K562 (cell line): Measurements from ENCODE around the gene IL12RB1. TPM values are rescaled to one million over a fixed set of nuclear protein-coding genes. Genes with fewer than 3 reads are reported as not detected.

ENCODE experiments used
- ASH1L ChIP-seq: fragments of 450-650 bp; IDR thresholded peaks from 2 replicates; pipeline ENCODE4 v1.6.1; 2018; ENCODE audit warnings: borderline replicate concordance, mild to moderate bottlenecking, low read depth; ENCODE audit not compliant: partially characterized antibody
- E2F8 ChIP-seq: fragments of 450-650 bp; IDR thresholded peaks from 2 replicates; pipeline ENCODE4 v1.7.1; 2018; ENCODE audit warnings: mild to moderate bottlenecking, low read depth; ENCODE audit not compliant: partially characterized antibody
- ELK3 ChIP-seq: fragments of 450-650 bp; formaldehyde crosslinking; IDR thresholded peaks from 2 replicates; pipeline ENCODE4 v1.4.0; 2020; ENCODE audit warnings: mild to moderate bottlenecking
- HEY1 ChIP-seq: fragments of 250-450 bp; sonication (Bioruptor Pico); IDR thresholded peaks from 2 replicates; pipeline ENCODE4 v1.5.0; 2020; ENCODE audit warnings: mild to moderate bottlenecking, moderate library complexity, borderline replicate concordance
- HINFP ChIP-seq: fragments of 450-650 bp; conservative IDR thresholded peaks from 2 replicates; pipeline ENCODE4 v1.6.1; 2016; ENCODE audit warnings: missing genetic modification characterization, low read depth, mild to moderate bottlenecking, control low read depth, missing compliant biosample characterization
- MAZ ChIP-seq, 2 experiments: fragments of 450-650 bp in 1 of 2; sonication (generic) in 1 of 2; formaldehyde crosslinking; IDR thresholded peaks in 1 of 2; conservative IDR thresholded peaks in 1 of 2; 2 replicates each; pipeline versions ENCODE4 v1.4.0 to v1.5.0; 2020; ENCODE audit warnings: mild to moderate bottlenecking in 1 of 2, missing genetic modification reagents in 1 of 2
- MNT ChIP-seq, 2 experiments: fragments of 450-650 bp; conservative IDR thresholded peaks; 2 replicates each; pipeline ENCODE4 v1.6.1; 2017; ENCODE audit warnings: mild to moderate bottlenecking in 2 of 2, moderate library complexity in 2 of 2
- RFX1 ChIP-seq: fragments of 450-650 bp; IDR thresholded peaks from 2 replicates; pipeline ENCODE4 v1.6.1; 2016; ENCODE audit warnings: mild to moderate bottlenecking, moderate library complexity
- SRSF3 ChIP-seq: fragments of 200-400 bp; formaldehyde crosslinking; IDR thresholded peaks from 2 replicates; pipeline ENCODE4 v1.6.1; 2016; ENCODE audit warnings: mild to moderate bottlenecking, low read length, moderate library complexity; ENCODE audit not compliant: insufficient read depth
- ZBTB11 ChIP-seq, 3 experiments: fragments of 200-800 bp in 1 of 3; fragments of 250-450 bp in 1 of 3; fragments of 450-650 bp in 1 of 3; sonication (Bioruptor Pico) in 1 of 3; sonication (Bioruptor generic) in 1 of 3; formaldehyde crosslinking in 1 of 3; IDR thresholded peaks; 2 replicates each; pipeline versions ENCODE4 v1.6.1 to v1.8.0; 2016 to 2022; ENCODE audit warnings: mild to moderate bottlenecking in 2 of 3, missing genetic modification characterization in 2 of 3, missing compliant biosample characterization in 1 of 3, moderate library complexity in 1 of 3
- ZFP91 ChIP-seq: sonication (generic); formaldehyde crosslinking; IDR thresholded peaks from 2 replicates; pipeline ENCODE4 v1.8.0; 2022; ENCODE audit warnings: mild to moderate bottlenecking, missing genetic modification reagents
- ZNF696 ChIP-seq: fragments of 250-450 bp; sonication (Bioruptor Pico); conservative IDR thresholded peaks from 2 replicates; pipeline ENCODE4 v1.4.0; 2020; ENCODE audit warnings: mild to moderate bottlenecking, moderate library complexity
- polyA plus RNA-seq, 8 experiments: library from polyadenylated mRNA; depleted of rRNA in 4 of 8; stranded (reverse) in 5 of 8; unstranded in 3 of 8; fragments of >200 nt; fragmentation: Nextera tagmentation in 2 of 8; fragmentation: Illumina TruSeq in 1 of 8; extraction: Ambion mirVana in 2 of 8; extraction: Trizol in 1 of 8; gene quantifications; 2 replicates each; pipeline versions ENCODE4 v1.2.1 to v1.2.3, GENCODE V29; 2011 to 2014; ENCODE audit warnings: inconsistent platforms in 1 of 8, missing spikeins in 1 of 8
- total RNA-seq, 7 experiments: library from RNA; depleted of rRNA in 6 of 7; stranded (reverse); fragments of >200 nt in 6 of 7; fragmentation: Illumina TruSeq in 2 of 7; extraction: Trizol in 2 of 7; gene quantifications; 2 replicates each; pipeline versions ENCODE4 v1.2.1 to v1.2.3, GENCODE V29; 2011 to 2021; ENCODE audit warnings: low replicate concordance in 1 of 7

IL12RB1 gene
- total and polyA plus RNA-seq, 9 of the 15 experiments (the other 6 are each of a cell fraction or from before 2014, with no cell fraction given): 0.04 to 0.07 (median 0.06) TPM; not detected in 5

- TF ChIP-seq E2F8 (no peak), MNT (conservative IDR thresholded peaks at IDR 0.05) (peak in 1 of 2 experiments; percentile 36; a peak in 2 of 4 replicates), MAZ (CRISPR knock-in tag; conservative IDR thresholded peaks at IDR 0.05 in 1 of 2, IDR thresholded peaks at IDR 0.05 in 1 of 2) (peak in 1 of 2 experiments; percentile 13; a peak in 1 of 4 replicates), ZBTB11 (CRISPR knock-in tag; IDR thresholded peaks at IDR 0.05) (no peak), RFX1 (peak; percentile 87), HEY1 (CRISPR knock-in tag) (no peak), ELK3 (CRISPR knock-in tag) (no peak), SRSF3 (no peak), ZNF696 (CRISPR knock-in tag) (no peak), HINFP (tag) (no peak), ASH1L (no peak), ZFP91 (no peak)
Observed at GRCh38 chr19:18117692-18118378, 31.1 kb upstream of the IL12RB1 start (continued).
